Left colon (tissue), 2 donors: ENCODE results near the gene ZNF138. TPM values are rescaled to one million over a fixed set of nuclear protein-coding genes. Genes with fewer than 3 reads are reported as not detected.
"Not testable (repeated sequence)": the region's sequence is repeated elsewhere in the genome, so short reads cannot be mapped to it uniquely, and the experiment has no call there.

Experiments used
- ATAC-seq: fragments of 200-7000 bp; cut with Tn5 transposase; one replicate; pipeline ENCODE4 v1.9.1; 2020; ENCODE audit warnings: mild to moderate bottlenecking, moderate library complexity
- DNase-seq, 2 donors: peaks; one replicate each; pipeline ENCODE4 v3.0.0-alpha.2; 2020
- intact Hi-C, 2 donors: fragments of 100-400 bp; cut with DNase I in 1 of 2; cut with micrococcal nuclease in 1 of 2; formaldehyde crosslinking; loops; one replicate each; pipeline versions ENCODE4 v1.11.2 to v1.14.0; 2022; cut with DNase I, micrococcal nuclease
- long read RNA-seq: library from polyadenylated mRNA; unstranded; transcript quantifications from one replicate; pipeline ENCODE4 v2.0.0, GENCODE V29; 2021
- total RNA-seq, 2 donors: library from RNA; stranded (reverse); fragmentation: NEBNext Ultra II Directional; extraction: Animal tissue kit (Norgen Biotek cat#: 25700); gene quantifications; one replicate each; pipeline ENCODE4 v1.2.1, GENCODE V29; 2021
- donor health status: DM: no; HTN: no; CAD: no.
- donor health status: DM: yes; HTN: yes; CAD: no.

The ZNF138 gene
- 1 to 10 TPM; 6.3 to 6.6 TPM for total RNA-seq
- long read RNA-seq, partial matches to known transcripts = 0 of 11 reads
- long read RNA-seq, other reads (novel, unspliced or antisense) = 1 of 11 reads

DNA sequence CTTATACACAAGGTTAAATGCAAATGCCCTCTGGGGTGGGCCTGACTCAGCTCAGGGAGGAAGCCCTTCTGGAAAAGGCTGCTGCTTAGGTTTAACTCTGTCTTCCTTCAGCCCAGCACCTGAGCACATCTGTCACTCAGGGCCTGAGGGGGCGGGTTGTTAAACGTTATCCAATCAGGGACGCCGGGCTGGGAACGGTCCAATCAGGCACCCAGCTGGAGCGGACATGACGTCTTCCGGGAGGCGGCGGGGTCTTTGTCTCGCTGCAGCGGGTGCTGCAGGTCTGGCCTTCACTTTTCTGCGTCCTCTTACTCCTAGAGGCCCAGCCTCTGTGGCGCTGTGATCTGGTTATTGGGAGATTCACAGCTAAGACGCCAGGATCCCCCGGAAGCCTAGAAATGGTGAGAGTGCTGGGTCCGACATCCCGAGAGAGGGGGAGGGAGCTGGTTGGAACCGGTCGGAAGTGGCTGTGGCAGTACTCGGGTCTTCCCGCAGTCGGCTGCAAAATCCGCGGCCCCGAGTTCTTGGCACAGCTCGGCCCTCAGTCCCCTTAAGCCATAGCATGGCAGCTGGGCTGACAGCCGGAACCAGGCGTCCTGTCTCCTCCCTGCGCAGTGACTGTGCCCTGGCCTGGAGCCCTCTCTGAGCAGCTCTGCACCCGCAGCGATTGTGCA lies at the start of gene ZNF138:
Gene ZNF138, plus strand, starts transcription at position 258 of the 674 bp plus-strand sequence. Its CDS starts 141 bp downstream, at position 399.
- intact Hi-C loops = no loop called here
- ATAC-seq (peak; percentile 100), DNase-seq (peak; percentile 96)

DNA sequence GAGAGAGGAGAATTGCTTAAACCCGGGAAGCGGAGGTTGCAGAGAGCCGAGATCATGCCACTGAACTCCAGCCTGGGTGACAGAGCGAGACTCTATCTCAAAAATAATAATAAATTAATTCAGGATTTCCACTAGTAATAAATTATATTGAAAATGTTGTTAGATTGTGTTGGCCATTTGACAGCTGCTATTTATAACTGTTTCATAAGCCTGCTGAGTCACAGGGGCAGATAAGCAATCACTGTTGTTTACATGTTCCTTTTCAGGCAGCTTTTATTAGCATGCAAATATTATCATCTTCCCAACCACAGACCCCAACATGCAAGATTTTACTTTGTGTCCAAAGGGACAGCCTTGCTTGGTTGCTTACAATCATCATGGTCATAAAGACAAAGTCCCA lies 49.5 kb upstream of the ZNF138 start:
- ATAC-seq = no peak
- intact Hi-C loops = no loop called here

DNA sequence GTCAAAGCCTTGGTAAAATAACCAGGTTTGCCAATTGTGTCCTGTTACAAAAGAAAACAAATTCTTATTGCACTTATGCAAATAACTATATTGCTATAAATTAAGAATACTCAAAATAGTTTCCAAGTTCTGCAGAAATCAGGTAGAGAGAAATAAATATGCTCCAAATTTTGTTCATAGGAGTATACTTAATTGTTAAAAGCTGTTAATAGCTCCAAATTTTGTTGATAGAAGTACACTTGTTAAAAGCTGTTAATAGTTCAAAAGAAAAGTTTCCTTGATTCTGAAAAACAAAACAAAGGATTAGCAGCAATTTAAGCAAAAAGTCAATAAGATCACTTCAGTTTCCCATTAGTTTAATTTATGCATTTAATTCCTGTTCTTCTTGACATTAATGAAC lies 46.4 kb upstream of the ZNF138 start:
- DNase-seq = no peak
- ATAC-seq = no peak
- intact Hi-C loops = no loop called here

More for the DNA sequence above, 49.5 kb upstream of the ZNF138 start:
- DNase-seq = no peak

DNA sequence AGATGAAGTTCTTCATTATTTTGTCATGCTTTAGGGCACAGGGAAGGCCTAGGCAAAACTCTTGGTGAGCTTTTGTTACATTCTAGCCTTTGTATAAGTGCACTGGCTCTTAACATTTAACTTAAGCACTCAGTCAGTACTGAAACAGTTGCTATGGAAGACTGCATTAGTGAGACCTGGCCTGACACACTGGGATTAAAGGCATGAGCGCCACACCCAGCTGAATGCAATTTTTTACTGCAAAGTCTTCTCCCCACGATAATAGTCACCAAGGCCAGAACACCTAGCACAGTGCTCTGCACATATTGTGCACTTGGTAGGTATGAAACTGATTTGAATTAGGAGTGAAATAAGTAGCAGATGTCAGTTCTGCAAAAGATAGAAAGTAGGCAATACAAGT lies 41.2 kb upstream of the ZNF138 start:
- intact Hi-C loops = no loop called here
- no peak for DNase-seq
- ATAC-seq = no peak

DNA sequence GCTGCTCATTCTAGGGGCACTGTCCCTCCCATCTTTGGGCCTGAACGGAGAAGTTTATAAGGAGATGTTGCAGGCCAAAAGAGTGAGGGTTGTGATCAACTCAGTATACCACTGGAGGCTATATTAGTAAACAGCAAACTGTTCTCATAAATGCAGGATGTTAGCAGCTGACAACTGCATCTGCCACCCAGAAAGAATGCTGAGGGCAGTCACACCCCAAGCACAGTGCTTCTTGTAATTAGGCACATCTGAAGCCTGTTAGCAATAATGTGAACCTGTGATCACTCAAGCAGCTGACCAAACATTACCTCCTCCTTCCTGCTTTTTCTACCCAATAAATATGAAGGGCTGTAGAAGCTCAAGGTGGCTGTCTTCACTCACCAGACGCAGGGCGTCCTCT lies 38.4 kb upstream of the ZNF138 start:
- no peak for DNase-seq
- intact Hi-C loops = no loop called here
- ATAC-seq = no peak

DNA sequence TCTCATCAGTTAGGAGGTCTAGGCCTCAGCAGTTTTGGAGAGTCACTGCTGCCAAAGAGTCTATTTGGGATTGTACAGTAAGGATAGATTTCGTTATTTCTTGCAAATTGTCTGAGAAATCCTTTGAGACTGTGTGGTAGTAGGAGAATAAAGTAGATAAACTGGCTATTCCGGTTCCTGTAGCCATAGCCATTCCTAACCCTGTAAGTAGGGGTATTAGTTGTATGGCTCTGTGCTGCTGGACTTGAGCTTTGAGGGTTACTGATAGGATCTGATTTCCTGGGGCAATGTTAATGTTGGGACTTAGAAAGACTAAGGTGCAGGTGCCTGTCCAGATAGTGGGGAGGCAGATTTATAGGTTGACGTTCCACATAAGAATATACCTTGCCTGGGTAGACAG lies 36.1 kb upstream of the ZNF138 start:
- intact Hi-C loops = no loop called here
- ATAC-seq = no peak
- DNase-seq = no peak

DNA sequence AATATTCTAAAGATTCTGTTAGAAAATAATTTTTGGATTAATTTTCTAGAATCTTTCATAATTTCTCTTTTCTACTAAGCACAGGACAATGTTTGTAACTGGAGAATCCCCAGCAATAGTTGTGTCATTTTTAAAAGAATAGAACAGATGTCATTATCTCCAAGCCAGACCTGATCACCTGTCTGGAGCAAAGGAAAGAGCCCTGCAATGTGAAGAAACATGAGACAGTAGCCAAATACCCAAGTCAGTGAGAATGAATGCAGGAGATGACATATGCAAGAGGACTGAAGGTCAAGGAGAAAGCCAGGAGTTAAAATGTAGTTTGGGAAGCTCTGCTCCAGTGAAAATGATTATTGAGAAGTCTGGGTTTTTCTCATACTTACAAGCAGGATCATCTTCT lies 25.4 kb upstream of the ZNF138 start:
- DNase-seq = no peak
- no peak for ATAC-seq
- intact Hi-C loops = no loop called here

DNA sequence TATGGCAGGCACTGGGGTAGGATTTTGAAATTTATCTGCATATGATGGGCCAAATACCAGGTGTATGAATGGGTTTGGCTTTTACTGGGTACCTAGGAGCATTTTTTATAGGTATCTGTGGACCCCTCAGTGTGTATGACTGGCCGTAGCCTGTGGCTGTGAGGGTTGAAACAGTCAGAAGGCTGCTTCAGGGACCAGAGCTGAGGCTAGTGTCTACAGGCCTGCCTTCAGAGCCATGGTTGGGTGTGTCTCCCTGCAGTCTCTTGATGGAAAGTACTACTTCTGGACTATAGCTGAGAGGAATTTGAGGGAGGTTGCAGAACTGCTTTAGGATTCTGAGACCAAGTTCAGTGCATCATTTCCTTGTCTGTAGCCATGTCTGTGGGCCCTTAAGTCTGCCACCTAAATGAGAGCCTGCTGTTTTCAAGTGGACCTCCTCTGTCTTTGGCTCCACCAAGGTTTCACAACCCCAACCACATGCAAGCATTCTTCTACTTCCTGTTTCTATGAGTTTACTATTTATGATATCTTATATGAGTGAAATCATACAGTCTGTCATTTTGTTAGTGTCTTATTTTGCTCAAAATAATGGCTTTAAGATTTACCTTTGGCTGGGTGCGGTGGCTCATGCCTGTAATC lies 19.9 kb upstream of the ZNF138 start:
- ATAC-seq = no peak
- no peak for DNase-seq

DNA sequence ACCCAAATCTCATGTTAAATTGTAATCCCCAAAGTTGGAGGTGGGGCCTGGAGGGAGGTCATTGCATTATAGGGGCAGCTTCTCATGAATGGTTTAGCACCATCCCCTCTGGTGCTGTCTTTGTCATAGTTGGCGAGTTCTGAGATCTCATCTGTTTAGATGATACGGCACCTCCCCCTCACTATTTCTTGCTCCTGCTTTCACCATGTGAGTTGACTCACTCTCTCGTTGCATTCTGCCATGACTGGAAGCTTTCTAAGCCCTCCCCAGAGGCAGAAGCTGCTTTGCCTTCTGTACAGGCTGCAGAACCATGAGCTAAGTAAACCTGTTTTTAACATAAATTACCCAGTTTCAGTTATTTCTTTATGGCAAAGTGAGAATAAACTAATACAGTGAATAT lies 18.9 kb upstream of the ZNF138 start:
- DNase-seq (no peak), ATAC-seq (no peak)
- intact Hi-C loops = no loop called here

More for the DNA sequence above, 19.9 kb upstream of the ZNF138 start:
- intact Hi-C loops = no loop called here

DNA sequence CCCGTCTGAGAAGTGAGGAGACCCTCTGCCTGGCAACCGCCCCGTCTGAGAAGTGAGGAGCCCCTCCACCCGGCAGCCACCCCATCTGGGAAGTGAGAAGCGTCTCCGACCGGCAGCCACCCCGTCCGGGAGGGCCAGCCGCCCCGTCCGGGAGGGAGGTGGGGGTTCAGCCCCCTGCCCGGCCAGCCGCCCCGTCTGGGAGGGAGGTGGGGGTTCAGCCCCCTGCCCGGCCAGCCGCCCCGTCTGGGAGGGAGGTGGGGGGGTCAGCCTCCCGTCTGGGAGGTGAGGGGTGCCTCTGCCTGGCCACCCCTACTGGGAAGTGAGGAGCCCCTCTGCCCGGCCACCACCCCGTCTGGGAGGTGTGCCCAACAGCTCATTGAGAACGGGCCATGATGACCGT lies 9.4 kb upstream of the ZNF138 start:
- DNase-seq, ATAC-seq, intact Hi-C loops: not testable (repeated sequence)

DNA sequence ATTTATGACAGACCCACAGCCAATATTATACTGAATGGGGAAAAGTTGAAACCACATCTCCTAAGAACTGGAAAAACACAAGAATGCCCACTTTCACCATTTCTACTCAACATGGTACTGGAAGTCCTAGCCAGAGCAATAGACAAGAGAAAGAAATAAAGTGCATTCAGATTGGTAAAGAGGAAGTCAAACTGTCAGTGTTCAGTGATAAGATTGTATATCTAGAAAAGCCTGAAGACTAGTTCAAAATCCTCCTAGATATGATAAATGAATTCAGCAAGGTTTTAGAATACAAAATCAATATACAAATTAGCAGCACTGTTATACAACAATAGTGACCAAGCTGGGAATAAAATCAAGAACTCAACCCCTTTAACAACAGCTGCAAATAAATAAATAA lies 6.9 kb upstream of the ZNF138 start:
- DNase-seq (no peak), ATAC-seq (no peak)
- intact Hi-C loops = no loop called here

DNA sequence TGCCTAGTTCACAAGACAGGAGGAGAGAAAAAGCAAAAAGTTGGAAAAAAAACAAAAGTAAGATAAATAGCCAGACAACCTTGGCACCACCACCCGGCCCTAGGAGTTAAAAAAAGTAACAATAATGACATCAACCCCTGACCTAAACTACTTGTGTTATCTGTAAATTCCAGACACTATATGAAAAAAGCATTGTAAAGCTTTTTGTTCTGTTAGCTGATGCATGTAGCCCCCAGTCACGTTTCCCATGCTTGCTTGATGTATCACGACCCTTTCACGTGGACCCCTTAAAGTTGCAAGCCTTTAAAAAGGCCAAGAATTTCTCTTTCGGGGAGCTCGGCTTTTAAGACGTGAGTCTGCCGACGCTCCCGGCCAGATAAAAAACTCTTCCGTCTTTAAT lies 5.0 kb upstream of the ZNF138 start:
- DNase-seq, ATAC-seq, intact Hi-C loops: not testable (repeated sequence)

DNA sequence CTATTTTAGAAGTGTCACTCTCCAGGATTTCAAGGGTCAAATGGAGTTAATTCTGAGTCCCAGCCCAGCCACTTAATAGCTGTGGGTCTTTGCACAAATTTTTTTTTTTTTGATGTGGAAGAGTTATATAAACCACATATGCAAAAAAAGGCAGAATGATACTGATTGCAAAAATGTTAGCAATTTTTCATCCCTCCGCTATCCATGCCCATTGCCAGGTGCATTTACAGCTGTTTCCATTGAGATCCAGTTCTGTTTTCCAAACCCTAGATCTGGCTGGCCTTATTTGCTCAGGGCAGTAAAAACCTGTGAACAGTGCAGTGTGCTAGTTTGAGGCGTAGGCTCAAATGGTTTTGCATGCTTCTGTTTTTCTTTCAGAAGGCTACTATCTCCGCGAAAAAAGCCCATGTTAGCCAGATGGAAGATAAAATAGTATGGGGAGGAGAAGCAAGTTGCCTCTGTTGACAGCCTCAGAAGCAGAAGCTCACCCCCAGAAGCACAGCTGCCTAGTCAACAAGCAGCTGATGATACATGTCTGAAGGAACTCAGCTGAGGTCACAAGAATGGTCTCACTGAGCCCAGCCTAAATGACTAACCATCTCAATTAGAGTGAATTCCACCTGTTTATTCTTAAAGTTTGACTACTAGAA lies 997 bp upstream of the ZNF138 start:
- DNase-seq (no peak), ATAC-seq (no peak)
- intact Hi-C loops = no loop called here

DNA sequence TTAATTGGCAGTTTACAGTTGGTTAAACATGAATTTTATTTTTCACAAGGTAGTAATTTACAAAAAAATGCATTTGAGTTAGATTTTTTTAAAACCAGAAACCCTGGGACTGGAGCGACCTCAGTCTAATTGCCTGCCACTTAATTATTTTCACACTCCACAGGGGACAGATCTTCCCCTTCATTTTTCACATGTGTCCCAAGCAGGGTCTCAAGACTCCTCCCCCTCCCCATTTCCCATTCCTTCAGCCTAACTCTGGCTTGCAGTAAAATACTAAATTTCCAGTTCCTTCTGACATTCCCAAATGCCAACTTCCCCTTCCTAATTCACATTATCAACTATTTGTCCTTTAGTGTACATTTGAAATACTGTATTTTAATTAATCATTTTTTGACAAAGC lies 948 bp downstream of the ZNF138 start:
- DNase-seq (no peak), ATAC-seq (no peak)
- intact Hi-C loops = no loop called here

DNA sequence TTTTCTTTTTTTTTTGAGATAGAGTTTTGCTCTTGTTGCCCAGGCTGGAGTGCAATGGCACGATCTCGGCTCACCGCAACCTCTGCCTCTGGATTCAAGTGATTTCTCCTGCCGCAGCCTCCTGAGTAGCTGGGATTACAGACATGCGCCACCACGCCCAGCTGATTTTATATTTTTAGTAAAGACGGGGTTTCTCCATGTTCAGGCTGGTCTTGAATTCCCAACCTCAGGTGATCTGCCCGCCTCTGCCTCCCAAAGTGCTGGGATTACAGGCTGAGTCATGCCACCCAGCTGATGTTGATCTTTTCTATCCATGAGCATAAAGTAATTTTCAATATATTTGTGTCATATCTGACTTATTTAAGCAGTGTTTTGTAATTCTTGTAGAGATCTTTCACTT lies 4.9 kb downstream of the ZNF138 start:
- DNase-seq, ATAC-seq, intact Hi-C loops: not testable (repeated sequence)

DNA sequence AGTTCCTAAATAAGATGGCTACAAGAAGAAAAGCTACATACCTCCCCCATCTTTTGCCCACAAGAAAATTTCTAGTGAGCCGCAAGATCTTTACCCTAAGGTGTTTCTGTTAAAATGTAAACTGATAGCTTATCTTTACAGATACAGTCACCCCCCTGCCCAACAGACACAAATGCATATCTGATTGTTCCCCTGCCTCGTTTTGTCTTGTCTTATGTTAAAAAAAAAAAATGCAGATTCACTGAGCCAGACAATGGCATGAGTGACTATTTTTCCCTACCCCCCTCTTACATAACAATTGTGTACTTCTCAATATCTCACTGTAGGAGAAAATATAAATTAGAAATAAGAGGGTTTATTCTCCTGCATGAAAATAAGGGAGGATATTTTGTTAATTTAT lies 8.5 kb downstream of the ZNF138 start:
- intact Hi-C loops = no loop called here
- DNase-seq (no peak), ATAC-seq (no peak)

DNA sequence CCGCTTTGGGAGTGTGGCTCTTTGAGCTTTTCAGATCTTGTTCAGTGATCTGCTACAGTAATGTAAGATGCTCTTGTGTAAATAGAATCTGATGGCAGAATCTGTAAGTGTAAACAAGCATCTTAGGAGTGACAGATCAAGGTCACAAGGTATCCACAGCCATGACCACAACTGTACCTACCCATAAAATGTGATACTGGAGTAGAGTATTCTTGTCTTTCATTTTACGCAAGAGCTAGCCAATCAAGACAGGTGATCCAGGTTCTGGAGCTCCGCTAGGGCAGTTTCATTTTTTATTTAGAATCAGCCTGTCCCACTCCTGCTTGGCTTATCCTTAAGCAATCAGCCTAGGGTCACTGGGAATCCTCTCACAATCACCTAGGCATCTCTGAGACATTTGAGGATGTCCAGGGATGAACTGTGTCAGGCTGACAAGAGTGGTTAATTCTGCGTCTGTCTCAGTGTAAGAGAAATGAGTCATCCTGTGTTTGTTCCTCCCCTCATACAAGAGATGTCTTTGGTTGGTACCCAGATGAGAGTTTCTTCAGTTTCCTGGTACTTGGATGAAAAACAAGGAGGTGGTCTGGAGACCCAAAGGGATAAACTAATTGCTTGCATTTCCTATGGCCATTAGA lies 13.6 kb downstream of the ZNF138 start:
- intact Hi-C loops = no loop called here
- no peak for ATAC-seq

DNA sequence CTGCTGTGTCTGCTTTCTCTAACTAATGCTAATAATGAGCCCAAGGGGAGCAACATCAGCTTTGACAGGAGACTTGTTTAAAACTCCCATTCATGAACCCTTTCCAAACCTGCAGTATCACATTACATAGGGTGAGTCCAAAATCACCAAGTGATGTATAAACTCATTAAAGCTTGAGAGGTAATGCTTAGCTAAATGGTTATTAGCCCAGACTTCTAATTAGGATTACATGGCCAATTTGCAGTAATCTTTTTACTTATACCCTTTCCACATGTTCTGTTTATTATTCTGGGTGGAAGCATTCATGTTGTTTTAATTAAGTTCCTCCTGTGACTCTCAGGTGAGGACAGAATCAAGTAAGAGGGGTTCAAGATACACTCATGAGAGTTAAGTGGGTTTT lies 17.5 kb downstream of the ZNF138 start:
- DNase-seq (no peak), ATAC-seq (no peak)
- intact Hi-C loops = no loop called here

More for the DNA sequence above, 13.6 kb downstream of the ZNF138 start:
- DNase-seq = no peak

DNA sequence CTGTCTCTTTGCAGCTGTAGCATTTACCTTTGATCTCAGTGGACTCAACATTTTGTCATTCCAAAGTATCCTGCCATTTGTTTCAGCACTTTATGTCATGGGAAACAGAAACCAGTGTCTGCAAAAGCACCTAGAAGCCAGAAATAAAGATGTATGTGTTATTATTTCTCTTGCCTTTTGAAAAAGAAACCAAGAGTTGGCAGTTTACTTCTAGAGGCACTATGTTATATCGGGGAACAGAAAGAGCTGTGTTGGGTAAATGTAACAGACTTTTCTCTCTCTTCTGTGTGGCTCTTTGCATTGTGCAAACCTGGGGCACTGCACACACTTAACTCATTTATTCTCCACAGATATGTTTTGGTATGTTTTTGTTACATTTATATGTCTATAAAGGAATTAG lies 36.7 kb downstream of the ZNF138 start:
- intact Hi-C loops = no loop called here
- DNase-seq (no peak), ATAC-seq (no peak)

DNA sequence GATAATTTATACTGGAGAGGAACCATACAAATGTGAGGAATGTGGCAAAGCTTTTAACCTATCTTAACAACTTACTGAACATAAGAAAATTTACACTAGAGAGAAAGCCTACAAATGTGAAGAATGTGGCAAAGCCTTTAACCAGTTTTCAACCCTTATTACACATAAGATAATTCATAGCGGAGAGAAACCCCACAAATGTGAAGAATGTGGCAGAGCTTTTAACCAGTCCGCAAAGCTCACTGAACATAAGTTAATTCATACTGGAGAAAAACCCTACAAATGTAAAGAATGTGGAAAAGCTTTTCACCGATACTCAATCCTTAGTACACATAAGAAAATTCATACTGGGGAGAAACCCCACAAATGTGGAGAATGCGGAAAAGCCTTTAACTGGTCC lies 37.9 kb downstream of the ZNF138 start:
- intact Hi-C loops = no loop called here
- no peak for ATAC-seq
- DNase-seq = no peak
